HepG2 (cell line): ENCODE data around the gene LINGO3. TPM values are rescaled to one million over a fixed set of nuclear protein-coding genes. Genes with fewer than 3 reads are reported as not detected.
A peak's percentile ranks its signal among the peaks of the same experiment; 100 is the strongest.

Source experiments
- MXI1 ChIP-seq: IDR thresholded peaks from 3 replicates; pipeline ENCODE4 v1.6.1; 2012; ENCODE audit warnings: low read depth, low read length, inconsistent platforms, borderline replicate concordance
- NCOA1 ChIP-seq: sonication (generic); formaldehyde crosslinking; IDR thresholded peaks from 2 replicates; pipeline ENCODE4 v1.9.0; 2021; ENCODE audit warnings: missing genetic modification reagents
- NFKB2 ChIP-seq: sonication (generic); formaldehyde crosslinking; IDR thresholded peaks from 2 replicates; pipeline ENCODE4 v1.4.0; 2020; ENCODE audit warnings: missing genetic modification reagents, borderline replicate concordance
- PLRG1 ChIP-seq: fragments of 450-650 bp; conservative IDR thresholded peaks from 2 replicates; pipeline ENCODE4 v1.6.1; 2016
- POLR2A ChIP-seq, 2 experiments: IDR thresholded peaks; 2 replicates each; pipeline ENCODE4 v1.6.1; 2011; ENCODE audit warnings: low read depth in 2 of 2, low read length in 2 of 2, mild to moderate bottlenecking in 1 of 2, moderate library complexity in 1 of 2; ENCODE audit not compliant: insufficient read depth in 1 of 2
- RARA ChIP-seq: IDR thresholded peaks from 2 replicates; pipeline ENCODE4 v1.6.1; 2016; ENCODE audit warnings: missing genetic modification reagents, missing compliant biosample characterization
- TAF1 ChIP-seq: sonication (generic); formaldehyde crosslinking; IDR thresholded peaks from 2 replicates; pipeline ENCODE4 v1.4.0; 2020; ENCODE audit warnings: missing genetic modification reagents
- TAF15 ChIP-seq: fragments of 200-400 bp; formaldehyde crosslinking; IDR thresholded peaks from one replicate; pipeline ENCODE4 v1.6.1; 2018; ENCODE audit warnings: mild to moderate bottlenecking, low read depth, low read length; ENCODE audit not compliant: poor library complexity, severe bottlenecking
- YEATS4 ChIP-seq: sonication (generic); formaldehyde crosslinking; IDR thresholded peaks from 2 replicates; pipeline ENCODE4 v1.4.0; 2020; ENCODE audit warnings: missing genetic modification reagents, borderline replicate concordance
- ZMAT3 ChIP-seq: sonication (generic); formaldehyde crosslinking; conservative IDR thresholded peaks from 2 replicates; pipeline ENCODE4 v1.7.0; 2021; ENCODE audit warnings: missing genetic modification reagents
- ZMYM4 ChIP-seq: sonication (generic); formaldehyde crosslinking; IDR thresholded peaks from 2 replicates; pipeline ENCODE4 v1.8.1; 2023; ENCODE audit warnings: mild to moderate bottlenecking, missing genetic modification reagents
- ZNF274 ChIP-seq: sonication (generic); formaldehyde crosslinking; IDR thresholded peaks from 2 replicates; pipeline ENCODE4 v1.5.1; 2020; ENCODE audit warnings: mild to moderate bottlenecking, missing genetic modification reagents
- ZNF605 ChIP-seq: sonication (generic); formaldehyde crosslinking; IDR thresholded peaks from 2 replicates; pipeline ENCODE4 v1.8.0; 2022; ENCODE audit warnings: mild to moderate bottlenecking, missing genetic modification reagents
- ZNF788 ChIP-seq: sonication (generic); formaldehyde crosslinking; IDR thresholded peaks from 2 replicates; pipeline ENCODE4 v1.5.0; 2020; ENCODE audit warnings: mild to moderate bottlenecking, missing genetic modification reagents, borderline replicate concordance
- ZSCAN21 ChIP-seq: sonication (generic); formaldehyde crosslinking; IDR thresholded peaks from 2 replicates; pipeline ENCODE4 v1.8.0; 2022; ENCODE audit warnings: mild to moderate bottlenecking, missing genetic modification reagents, moderate library complexity, borderline replicate concordance
- ZSCAN31 ChIP-seq: sonication (generic); formaldehyde crosslinking; IDR thresholded peaks from 2 replicates; pipeline ENCODE4 v1.5.0; 2020; ENCODE audit warnings: low read depth, mild to moderate bottlenecking, missing genetic modification reagents
- polyA plus RNA-seq, 8 experiments: library from polyadenylated mRNA; depleted of rRNA in 3 of 8; stranded (reverse) in 7 of 8; unstranded in 1 of 8; fragments of >200 nt; fragmentation: Illumina TruSeq in 4 of 8; extraction: Trizol in 4 of 8; gene quantifications; 2 replicates each; pipeline versions ENCODE4 v1.2.1 to v1.2.3, GENCODE V29; 2011 to 2016; ENCODE audit warnings: low read depth in 4 of 8, missing spikeins in 1 of 8, mixed read lengths in 1 of 8; ENCODE audit not compliant: insufficient read depth in 1 of 8
- total RNA-seq, 5 experiments: library from RNA; depleted of rRNA; stranded (reverse); fragments of >200 nt; fragmentation: Illumina TruSeq; extraction: Trizol; gene quantifications; 2 replicates each; pipeline ENCODE4 v1.2.3, GENCODE V29; 2016; ENCODE audit warnings: low read depth in 1 of 5
- TF ChIP-seq, protein P1 (sequence below): sonication (generic); formaldehyde crosslinking; IDR thresholded peaks from 2 replicates; pipeline ENCODE4 v1.5.0; 2020; ENCODE audit warnings: mild to moderate bottlenecking, missing genetic modification reagents, borderline replicate concordance
- TF ChIP-seq, protein P2 (sequence below): IDR thresholded peaks from 2 replicates; pipeline ENCODE4 v1.4.0; 2020; ENCODE audit warnings: mild to moderate bottlenecking, missing genetic modification reagents

LINGO3 gene
- total and polyA plus RNA-seq, 2 of the 13 experiments (the other 11 are each of a cell fraction or from before 2014, with no cell fraction given), result not detected

DNA sequence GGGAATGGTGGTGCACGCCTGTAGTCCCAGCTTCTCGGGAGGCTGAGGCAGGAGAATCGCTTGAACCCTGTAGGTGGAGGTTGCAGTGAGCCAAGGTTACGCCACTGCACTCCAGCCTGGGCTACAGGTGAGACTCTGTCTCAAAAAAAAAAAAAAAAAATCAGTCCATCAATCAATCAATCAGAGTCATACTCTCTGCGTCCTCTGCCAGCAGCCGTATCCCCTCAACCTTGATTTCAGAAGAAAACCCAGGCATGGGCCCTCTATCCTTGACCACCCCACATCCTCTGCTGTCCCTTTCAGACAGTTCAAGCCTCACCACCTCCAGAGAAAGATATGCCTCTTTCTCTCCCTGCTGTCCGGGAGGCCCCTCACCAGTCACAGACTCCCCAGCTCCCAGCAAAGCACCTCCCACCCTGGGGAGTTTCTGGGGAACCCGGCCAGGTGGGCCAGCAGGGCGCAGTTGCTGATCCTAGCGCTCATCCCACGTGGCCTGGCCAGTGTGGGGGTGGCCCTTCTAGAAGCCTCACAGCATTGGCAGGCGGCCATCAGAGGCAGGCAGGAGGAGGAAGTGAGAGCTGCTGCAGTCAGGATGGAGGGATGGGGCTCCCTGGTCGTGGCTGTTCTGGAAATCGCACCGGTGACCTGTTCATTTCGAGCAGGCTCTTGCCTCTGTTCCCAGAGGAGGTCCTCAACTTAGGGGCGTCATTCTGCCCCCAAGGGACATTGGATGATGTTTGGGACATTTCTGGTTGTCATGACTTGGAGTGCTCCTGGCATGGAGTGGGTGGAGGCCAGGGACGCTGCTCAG is 41.6 kb downstream of the LINGO3 start (continued):
- TF ChIP-seq, protein P1, sequence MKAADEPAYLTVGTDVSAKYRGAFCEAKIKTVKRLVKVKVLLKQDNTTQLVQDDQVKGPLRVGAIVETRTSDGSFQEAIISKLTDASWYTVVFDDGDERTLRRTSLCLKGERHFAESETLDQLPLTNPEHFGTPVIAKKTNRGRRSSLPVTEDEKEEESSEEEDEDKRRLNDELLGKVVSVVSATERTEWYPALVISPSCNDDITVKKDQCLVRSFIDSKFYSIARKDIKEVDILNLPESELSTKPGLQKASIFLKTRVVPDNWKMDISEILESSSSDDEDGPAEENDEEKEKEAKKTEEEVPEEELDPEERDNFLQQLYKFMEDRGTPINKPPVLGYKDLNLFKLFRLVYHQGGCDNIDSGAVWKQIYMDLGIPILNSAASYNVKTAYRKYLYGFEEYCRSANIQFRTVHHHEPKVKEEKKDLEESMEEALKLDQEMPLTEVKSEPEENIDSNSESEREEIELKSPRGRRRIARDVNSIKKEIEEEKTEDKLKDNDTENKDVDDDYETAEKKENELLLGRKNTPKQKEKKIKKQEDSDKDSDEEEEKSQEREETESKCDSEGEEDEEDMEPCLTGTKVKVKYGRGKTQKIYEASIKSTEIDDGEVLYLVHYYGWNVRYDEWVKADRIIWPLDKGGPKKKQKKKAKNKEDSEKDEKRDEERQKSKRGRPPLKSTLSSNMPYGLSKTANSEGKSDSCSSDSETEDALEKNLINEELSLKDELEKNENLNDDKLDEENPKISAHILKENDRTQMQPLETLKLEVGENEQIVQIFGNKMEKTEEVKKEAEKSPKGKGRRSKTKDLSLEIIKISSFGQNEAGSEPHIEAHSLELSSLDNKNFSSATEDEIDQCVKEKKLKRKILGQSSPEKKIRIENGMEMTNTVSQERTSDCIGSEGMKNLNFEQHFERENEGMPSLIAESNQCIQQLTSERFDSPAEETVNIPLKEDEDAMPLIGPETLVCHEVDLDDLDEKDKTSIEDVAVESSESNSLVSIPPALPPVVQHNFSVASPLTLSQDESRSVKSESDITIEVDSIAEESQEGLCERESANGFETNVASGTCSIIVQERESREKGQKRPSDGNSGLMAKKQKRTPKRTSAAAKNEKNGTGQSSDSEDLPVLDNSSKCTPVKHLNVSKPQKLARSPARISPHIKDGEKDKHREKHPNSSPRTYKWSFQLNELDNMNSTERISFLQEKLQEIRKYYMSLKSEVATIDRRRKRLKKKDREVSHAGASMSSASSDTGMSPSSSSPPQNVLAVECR (CRISPR knock-in tag), result peak; percentile 27; the same call in 1 of the 2 replicates
- peak; percentile 76; the same call in 1 of the 3 replicates for TF ChIP-seq MXI1
- TF ChIP-seq NCOA1 (CRISPR knock-in tag), result no peak
- TF ChIP-seq POLR2A (IDR thresholded peaks at IDR 0.05; ENCODE audit: insufficient read depth in 1 of 2, low read depth in 2 of 2, low read length in 2 of 2), result peak in 1 of 2 experiments; percentile 58; a peak in 1 of 4 replicates
- no peak for TF ChIP-seq ZNF788 (CRISPR knock-in tag)
- peak; percentile 42; the same call in 1 of the 2 replicates for TF ChIP-seq TAF1 (CRISPR knock-in tag)
- TF ChIP-seq ZMYM4 (CRISPR knock-in tag), result no peak
- TF ChIP-seq PLRG1, result no peak
- no peak for TF ChIP-seq TAF15
- TF ChIP-seq ZNF274 (CRISPR knock-in tag), result no peak
- TF ChIP-seq ZSCAN21 (CRISPR knock-in tag), result no peak; the same call in 1 of the 2 replicates
- peak; percentile 55; the same call in 1 of the 2 replicates for TF ChIP-seq ZSCAN31 (CRISPR knock-in tag)
- no peak for TF ChIP-seq RARA (CRISPR knock-in tag)
- TF ChIP-seq YEATS4 (CRISPR knock-in tag), result peak; percentile 24; the same call in 1 of the 2 replicates
- TF ChIP-seq ZMAT3 (CRISPR knock-in tag), result 0 out of 2 replicates have a peak, but pooled peaks have one; percentile 15
- TF ChIP-seq, protein P2, sequence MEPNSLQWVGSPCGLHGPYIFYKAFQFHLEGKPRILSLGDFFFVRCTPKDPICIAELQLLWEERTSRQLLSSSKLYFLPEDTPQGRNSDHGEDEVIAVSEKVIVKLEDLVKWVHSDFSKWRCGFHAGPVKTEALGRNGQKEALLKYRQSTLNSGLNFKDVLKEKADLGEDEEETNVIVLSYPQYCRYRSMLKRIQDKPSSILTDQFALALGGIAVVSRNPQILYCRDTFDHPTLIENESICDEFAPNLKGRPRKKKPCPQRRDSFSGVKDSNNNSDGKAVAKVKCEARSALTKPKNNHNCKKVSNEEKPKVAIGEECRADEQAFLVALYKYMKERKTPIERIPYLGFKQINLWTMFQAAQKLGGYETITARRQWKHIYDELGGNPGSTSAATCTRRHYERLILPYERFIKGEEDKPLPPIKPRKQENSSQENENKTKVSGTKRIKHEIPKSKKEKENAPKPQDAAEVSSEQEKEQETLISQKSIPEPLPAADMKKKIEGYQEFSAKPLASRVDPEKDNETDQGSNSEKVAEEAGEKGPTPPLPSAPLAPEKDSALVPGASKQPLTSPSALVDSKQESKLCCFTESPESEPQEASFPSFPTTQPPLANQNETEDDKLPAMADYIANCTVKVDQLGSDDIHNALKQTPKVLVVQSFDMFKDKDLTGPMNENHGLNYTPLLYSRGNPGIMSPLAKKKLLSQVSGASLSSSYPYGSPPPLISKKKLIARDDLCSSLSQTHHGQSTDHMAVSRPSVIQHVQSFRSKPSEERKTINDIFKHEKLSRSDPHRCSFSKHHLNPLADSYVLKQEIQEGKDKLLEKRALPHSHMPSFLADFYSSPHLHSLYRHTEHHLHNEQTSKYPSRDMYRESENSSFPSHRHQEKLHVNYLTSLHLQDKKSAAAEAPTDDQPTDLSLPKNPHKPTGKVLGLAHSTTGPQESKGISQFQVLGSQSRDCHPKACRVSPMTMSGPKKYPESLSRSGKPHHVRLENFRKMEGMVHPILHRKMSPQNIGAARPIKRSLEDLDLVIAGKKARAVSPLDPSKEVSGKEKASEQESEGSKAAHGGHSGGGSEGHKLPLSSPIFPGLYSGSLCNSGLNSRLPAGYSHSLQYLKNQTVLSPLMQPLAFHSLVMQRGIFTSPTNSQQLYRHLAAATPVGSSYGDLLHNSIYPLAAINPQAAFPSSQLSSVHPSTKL (CRISPR knock-in tag), result peak; percentile 18; the same call in 1 of the 2 replicates
- TF ChIP-seq ZNF605 (CRISPR knock-in tag), result peak; percentile 77; the same call in 1 of the 2 replicates
- TF ChIP-seq NFKB2 (CRISPR knock-in tag), result peak; percentile 47; the same call in 1 of the 2 replicates
